Measurements from ENCODE around the gene FBXO45. TPM values are rescaled to one million over a fixed set of nuclear protein-coding genes. Genes with fewer than 3 reads are reported as not detected.

Gene FBXO45
- total and polyA plus RNA-seq, 2 of the 4 experiments (the other 2 are of a cell fraction), result 3.8 to 5.0 TPM

- 0% methylated on average over 21 of the region's 44 CpGs; no CpG with 5 or more reads in 1 of the 2 experiments for WGBS, 2 experiments (ENCODE audit: extremely low coverage in 2 of 2, insufficient read length in 1 of 2)
- Histone ChIP-seq H3K56ac (ENCODE audit: extremely low read depth, insufficient read depth, low read length) (peak overlapping the region; percentile 14; the same call in 1 of the 2 replicates), H4K20me1 (ENCODE audit: insufficient read depth, low read length) (no peaks in the 10 kb centered on the region), H3K18ac (ENCODE audit: low read depth, low read length) (no peak overlapping the region), H2AK9ac (replicated peaks; ENCODE audit: low read depth, low read length, poor library complexity) (peak overlapping the region; percentile 13), H2BK120ac (ENCODE audit: low read depth, low read length) (no peak overlapping the region), H3K27me3 (ENCODE audit: control insufficient read depth, insufficient read depth, low read length) (no peaks in the 10 kb centered on the region), H2BK15ac (ENCODE audit: low read depth, low read length) (no peak overlapping the region), H2AK5ac (ENCODE audit: low read depth, low read length) (no peak overlapping the region), H3K36me3 (ENCODE audit: control insufficient read depth, insufficient read depth, low read length) (peaks cover 2% of the 10 kb centered on the region; the same call in 1 of the 2 replicates), H2BK20ac (ENCODE audit: low read depth, low read length) (no peak overlapping the region), H3K4me2 (ENCODE audit: low read depth, low read length) (peak overlapping the region; percentile 88), H3K79me1 (ENCODE audit: low read depth in 1 of 2, low read length in 2 of 2) (peaks cover 36 to 41% of the 10 kb centered on the region in 2 experiments), H2BK5ac (ENCODE audit: low read depth, low read length, poor library complexity, severe bottlenecking) (no peak overlapping the region), H4K5ac (ENCODE audit: low read depth, low read length) (no peak overlapping the region), H3K4me3 (ENCODE audit: insufficient read depth, low read depth, low read length) (peak overlapping the region; percentile 83), H3K9me3 (ENCODE audit: control insufficient read depth, insufficient read depth, low read length) (no peaks in the 10 kb centered on the region), H4K91ac (ENCODE audit: insufficient read depth, low read depth, low read length) (no peak overlapping the region), H4K8ac (ENCODE audit: low read depth in 2 of 2, low read length in 2 of 2) (no peak overlapping the region), H3K4me1 (ENCODE audit: control insufficient read depth, insufficient read depth, low read length) (peaks cover 4% of the 10 kb centered on the region; the same call in 1 of the 2 replicates), H2AFZ (replicated peaks; ENCODE audit: low read length, poor library complexity) (peak overlapping the region; percentile 93), H3K4ac (ENCODE audit: low read depth, low read length) (no peak overlapping the region), H3K9me1 (ENCODE audit: insufficient read depth, low read length) (peaks cover 3% of the 10 kb centered on the region; the same call in 1 of the 2 replicates), H3K14ac (replicated peaks; ENCODE audit: low read depth, low read length) (no peak overlapping the region; the same call in 1 of the 2 replicates), H3K9ac (ENCODE audit: low read depth, low read length) (peak overlapping the region; percentile 72; the same call in 1 of the 2 replicates), H3K27ac (ENCODE audit: insufficient read depth, low read length) (peak overlapping the region; percentile 39; the same call in 1 of the 2 replicates), H3K23ac (ENCODE audit: low read depth, low read length) (0 out of 2 replicates have a peak overlapping the region, but pooled peaks have one; percentile 73)
- ChIA-PET CTCF (no interaction called here), POLR2A (ENCODE audit: unreplicated experiment) (no interaction called here)
- BruUV-seq (replicated peaks), result no TSS peak
- DNase-seq (peak; percentile 26), ATAC-seq (ENCODE audit: low read depth) (no peak)
- intact Hi-C loops (cut with micrococcal nuclease), result no loop called here
- TF ChIP-seq CHD1 (IDR thresholded peaks at IDR 0.05; ENCODE audit: low read depth, low read length) (0 out of 2 replicates have a peak, but pooled peaks have one; percentile 21), MAZ (IDR thresholded peaks at IDR 0.05; ENCODE audit: borderline replicate concordance, low read depth, low read length) (no peak), SMC3 (IDR thresholded peaks at IDR 0.05; ENCODE audit: low read depth, low read length) (no peak), RFX5 (IDR thresholded peaks at IDR 0.05; ENCODE audit: low read depth, low read length) (no peak), RAD21 (IDR thresholded peaks at IDR 0.05; ENCODE audit: low read length) (no peak), MXI1 (IDR thresholded peaks at IDR 0.05; ENCODE audit: borderline replicate concordance, low read depth, low read length) (0 out of 2 replicates have a peak, but pooled peaks have one; percentile 11), MAFK (IDR thresholded peaks at IDR 0.05; ENCODE audit: low read depth, low read length) (no peak), FOS (IDR thresholded peaks at IDR 0.05; ENCODE audit: low read depth, low read length) (no peak), BHLHE40 (IDR thresholded peaks at IDR 0.05; ENCODE audit: low read depth, low read length) (no peak), POLR2A (IDR thresholded peaks at IDR 0.05; ENCODE audit: low read depth, low read length) (no peak), CEBPB (IDR thresholded peaks at IDR 0.05; ENCODE audit: low read depth, low read length) (no peak), RCOR1 (IDR thresholded peaks at IDR 0.05; ENCODE audit: insufficient replicate concordance, low read length) (no peak), NFE2L2 (IDR thresholded peaks at IDR 0.05; ENCODE audit: low read depth, low read length) (no peak)
- TF ChIP-seq, protein P1, sequence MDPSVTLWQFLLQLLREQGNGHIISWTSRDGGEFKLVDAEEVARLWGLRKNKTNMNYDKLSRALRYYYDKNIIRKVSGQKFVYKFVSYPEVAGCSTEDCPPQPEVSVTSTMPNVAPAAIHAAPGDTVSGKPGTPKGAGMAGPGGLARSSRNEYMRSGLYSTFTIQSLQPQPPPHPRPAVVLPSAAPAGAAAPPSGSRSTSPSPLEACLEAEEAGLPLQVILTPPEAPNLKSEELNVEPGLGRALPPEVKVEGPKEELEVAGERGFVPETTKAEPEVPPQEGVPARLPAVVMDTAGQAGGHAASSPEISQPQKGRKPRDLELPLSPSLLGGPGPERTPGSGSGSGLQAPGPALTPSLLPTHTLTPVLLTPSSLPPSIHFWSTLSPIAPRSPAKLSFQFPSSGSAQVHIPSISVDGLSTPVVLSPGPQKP (IDR thresholded peaks at IDR 0.05; ENCODE audit: borderline replicate concordance, low read depth, low read length), result no peak
- TF ChIP-seq, protein P2, sequence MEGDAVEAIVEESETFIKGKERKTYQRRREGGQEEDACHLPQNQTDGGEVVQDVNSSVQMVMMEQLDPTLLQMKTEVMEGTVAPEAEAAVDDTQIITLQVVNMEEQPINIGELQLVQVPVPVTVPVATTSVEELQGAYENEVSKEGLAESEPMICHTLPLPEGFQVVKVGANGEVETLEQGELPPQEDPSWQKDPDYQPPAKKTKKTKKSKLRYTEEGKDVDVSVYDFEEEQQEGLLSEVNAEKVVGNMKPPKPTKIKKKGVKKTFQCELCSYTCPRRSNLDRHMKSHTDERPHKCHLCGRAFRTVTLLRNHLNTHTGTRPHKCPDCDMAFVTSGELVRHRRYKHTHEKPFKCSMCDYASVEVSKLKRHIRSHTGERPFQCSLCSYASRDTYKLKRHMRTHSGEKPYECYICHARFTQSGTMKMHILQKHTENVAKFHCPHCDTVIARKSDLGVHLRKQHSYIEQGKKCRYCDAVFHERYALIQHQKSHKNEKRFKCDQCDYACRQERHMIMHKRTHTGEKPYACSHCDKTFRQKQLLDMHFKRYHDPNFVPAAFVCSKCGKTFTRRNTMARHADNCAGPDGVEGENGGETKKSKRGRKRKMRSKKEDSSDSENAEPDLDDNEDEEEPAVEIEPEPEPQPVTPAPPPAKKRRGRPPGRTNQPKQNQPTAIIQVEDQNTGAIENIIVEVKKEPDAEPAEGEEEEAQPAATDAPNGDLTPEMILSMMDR (conservative IDR thresholded peaks at IDR 0.05; ENCODE audit: low read depth, low read length), result no peak
- TF ChIP-seq, protein P3, sequence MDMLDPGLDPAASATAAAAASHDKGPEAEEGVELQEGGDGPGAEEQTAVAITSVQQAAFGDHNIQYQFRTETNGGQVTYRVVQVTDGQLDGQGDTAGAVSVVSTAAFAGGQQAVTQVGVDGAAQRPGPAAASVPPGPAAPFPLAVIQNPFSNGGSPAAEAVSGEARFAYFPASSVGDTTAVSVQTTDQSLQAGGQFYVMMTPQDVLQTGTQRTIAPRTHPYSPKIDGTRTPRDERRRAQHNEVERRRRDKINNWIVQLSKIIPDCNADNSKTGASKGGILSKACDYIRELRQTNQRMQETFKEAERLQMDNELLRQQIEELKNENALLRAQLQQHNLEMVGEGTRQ (IDR thresholded peaks at IDR 0.05; ENCODE audit: low read depth, low read length), result no peak
- dilution Hi-C loops (cut with HindIII; ENCODE audit: low sequenced_read_pairs, unreplicated experiment), result no loop called here
- in situ Hi-C loops (cut with MboI; ENCODE audit: low sequenced_read_pairs), result no loop called here
These were observed 600 bp downstream of the FBXO45 start for GRCh38 chr3:196569003-196569516.
